Head of caudate nucleus (tissue), 42 donors: Measurements from ENCODE around the gene COL20A1.

Source experiments
- DNase-seq, 42 donors: peaks; one replicate each; pipeline versions ENCODE4 v3.0.0 to v3.0.0-alpha.2; 2020 to 2021; ENCODE audit warnings: mixed read lengths in 7 of 42
- intact Hi-C: fragments of 100-400 bp; cut with DNase I; formaldehyde crosslinking; loops from one replicate; pipeline ENCODE4 v1.15.0; 2022

The COL20A1 gene

GRCh38 chr20:63314015-63314471, 21.1 kb downstream of the COL20A1 start:
- peak in 14 of 42 donors; percentile 19 to 54 (median 34) for DNase-seq
- intact Hi-C loops = no loop called here

- intact Hi-C loops = no loop called here
- no peak for DNase-seq
Measured at GRCh38 chr20:63314566-63315239, 21.7 kb downstream of the COL20A1 start.

GRCh38 chr20:63315240-63315689, 22.3 kb downstream of the COL20A1 start:
- intact Hi-C loops = no loop called here
- peak in 2 of 42 donors; percentile 4 to 6 for DNase-seq

- intact Hi-C loops = no loop called here
- peak in 1 of 42 donors; percentile 3 for DNase-seq
Measured at GRCh38 chr20:63315731-63316491, 22.9 kb downstream of the COL20A1 start.

GRCh38 chr20:63316502-63316921, 23.5 kb downstream of the COL20A1 start:
- peak in 1 of 42 donors; percentile 3 for DNase-seq
- intact Hi-C loops = no loop called here

- intact Hi-C loops = no loop called here
Measured at GRCh38 chr20:63317061-63317460, 24.1 kb downstream of the COL20A1 start.

GRCh38 chr20:63317601-63318291, 24.8 kb downstream of the COL20A1 start:
- no peak for DNase-seq
- intact Hi-C loops = no loop called here

More at GRCh38 chr20:63317061-63317460, 24.1 kb downstream of the COL20A1 start:
- DNase-seq = no peak

- peak in 2 of 42 donors; percentile 3 to 12 for DNase-seq
- intact Hi-C loops = no loop called here
Measured at GRCh38 chr20:63318391-63319163, 25.6 kb downstream of the COL20A1 start.

- DNase-seq = peak in 1 of 42 donors; percentile 6
- intact Hi-C loops = no loop called here
Measured at GRCh38 chr20:63319164-63320040, 26.4 kb downstream of the COL20A1 start.

- intact Hi-C loops = no loop called here
- DNase-seq = peak in 1 of 42 donors; percentile 5
Measured at GRCh38 chr20:63320041-63320511, 27.1 kb downstream of the COL20A1 start.

- no peak for DNase-seq
- intact Hi-C loops = no loop called here
Measured at GRCh38 chr20:63320616-63321147, 27.7 kb downstream of the COL20A1 start.

- intact Hi-C loops = no loop called here
- peak in 1 of 42 donors; percentile 5 for DNase-seq
Measured at GRCh38 chr20:63321148-63321831, 28.3 kb downstream of the COL20A1 start.

GRCh38 chr20:63322146-63322932, 29.4 kb downstream of the COL20A1 start:
- DNase-seq = peak; percentile 26 to 85 (median 62)
- intact Hi-C loops = no loop called here

- no peak for DNase-seq
- intact Hi-C loops = no loop called here
Measured at GRCh38 chr20:63322933-63323273, 29.9 kb downstream of the COL20A1 start.

GRCh38 chr20:63323357-63323981, 30.5 kb downstream of the COL20A1 start:
- peak in 2 of 42 donors; percentile 4 for DNase-seq
- intact Hi-C loops = no loop called here

- no peak for DNase-seq
- intact Hi-C loops = no loop called here
Measured at GRCh38 chr20:63325021-63325471, 32.1 kb downstream of the COL20A1 start.
